Measurements from ENCODE around the gene EDN3. TPM values are rescaled to one million over a fixed set of nuclear protein-coding genes. Genes with fewer than 3 reads are reported as not detected.

The EDN3 gene
- 1 to 10 TPM; 4.4 to 5.9 (median 4.7) TPM for polyA plus RNA-seq (ENCODE audit: insufficient read length in 3 of 3)

- DNase-seq (ENCODE audit: low read depth in 3 of 3, low spot score in 2 of 3): no peak
These were observed at the start of gene EDN3 for GRCh38 chr20:59300333-59301081. Gene EDN3, plus strand, starts transcription at chr20:59300611. Its CDS starts 202 bp downstream, at chr20:59300813.

GRCh38 chr20:59253325-59253724, 47.1 kb upstream of the EDN3 start:
- no peak for DNase-seq (ENCODE audit: low read depth in 3 of 3, low spot score in 2 of 3)

- no peak for DNase-seq (ENCODE audit: low read depth in 3 of 3, low spot score in 2 of 3)
These were observed 46.6 kb upstream of the EDN3 start for GRCh38 chr20:59253779-59254319.

GRCh38 chr20:59255256-59255655, 45.2 kb upstream of the EDN3 start:
- no peak for DNase-seq (ENCODE audit: low read depth in 3 of 3, low spot score in 2 of 3)

GRCh38 chr20:59258221-59258621, 42.2 kb upstream of the EDN3 start:
- DNase-seq (ENCODE audit: low read depth in 3 of 3, low spot score in 2 of 3): no peak

GRCh38 chr20:59259946-59260345, 40.5 kb upstream of the EDN3 start:
- DNase-seq (ENCODE audit: low read depth in 3 of 3, low spot score in 2 of 3): no peak

- no peak for DNase-seq (ENCODE audit: low read depth in 3 of 3, low spot score in 2 of 3)
These were observed 35.1 kb upstream of the EDN3 start for GRCh38 chr20:59265298-59265697.

- DNase-seq (ENCODE audit: low read depth in 3 of 3, low spot score in 2 of 3): no peak
These were observed 31.5 kb upstream of the EDN3 start for GRCh38 chr20:59268870-59269269.

- DNase-seq (ENCODE audit: low read depth in 3 of 3, low spot score in 2 of 3): no peak
These were observed 30.9 kb upstream of the EDN3 start for GRCh38 chr20:59269411-59270025.

- DNase-seq (ENCODE audit: low read depth in 3 of 3, low spot score in 2 of 3): no peak
These were observed 30.0 kb upstream of the EDN3 start for GRCh38 chr20:59270380-59270779.

- DNase-seq (ENCODE audit: low read depth in 3 of 3, low spot score in 2 of 3): no peak
These were observed 26.6 kb upstream of the EDN3 start for GRCh38 chr20:59273739-59274357.

- no peak for DNase-seq (ENCODE audit: low read depth in 3 of 3, low spot score in 2 of 3)
These were observed 23.5 kb upstream of the EDN3 start for GRCh38 chr20:59276938-59277337.

GRCh38 chr20:59284470-59284869, 15.9 kb upstream of the EDN3 start:
- no peak for DNase-seq (ENCODE audit: low read depth in 3 of 3, low spot score in 2 of 3)

- DNase-seq (ENCODE audit: low read depth in 3 of 3, low spot score in 2 of 3): no peak
These were observed 10.4 kb upstream of the EDN3 start for GRCh38 chr20:59289994-59290393.

- DNase-seq (ENCODE audit: low read depth in 3 of 3, low spot score in 2 of 3): no peak
These were observed 8.5 kb upstream of the EDN3 start for GRCh38 chr20:59291740-59292383.

- DNase-seq (ENCODE audit: low read depth in 3 of 3, low spot score in 2 of 3): no peak
These were observed 4.9 kb upstream of the EDN3 start for GRCh38 chr20:59295531-59295930.

GRCh38 chr20:59297686-59298085, 2.7 kb upstream of the EDN3 start:
- no peak for DNase-seq (ENCODE audit: low read depth in 3 of 3, low spot score in 2 of 3)

- DNase-seq (ENCODE audit: low read depth in 3 of 3, low spot score in 2 of 3): no peak
These were observed 472 bp upstream of the EDN3 start for GRCh38 chr20:59299945-59300332.

GRCh38 chr20:59301343-59302007, 1.1 kb downstream of the EDN3 start:
- no peak for DNase-seq (ENCODE audit: low read depth in 3 of 3, low spot score in 2 of 3)

- no peak for DNase-seq (ENCODE audit: low read depth in 3 of 3, low spot score in 2 of 3)
These were observed 5.7 kb downstream of the EDN3 start for GRCh38 chr20:59305908-59306655.

Measured in right renal cortex interstitium (tissue), 3 donors.